Astrocyte (in vitro differentiated cells and primary cell): Measurements from ENCODE around the gene EFNA5. TPM values are rescaled to one million over a fixed set of nuclear protein-coding genes. Genes with fewer than 3 reads are reported as not detected.

Experiments
- DNase-seq: peaks from one replicate; pipeline ENCODE4 v3.0.0-alpha.2; 2010; ENCODE audit warnings: low read depth
- FAIRE-seq: peaks from 2 replicates; lab custom pipeline; 2011; peaks lifted over from hg19 to GRCh38; lab: Jason Lieb, UNC
- H2AFZ ChIP-seq: 2 replicates; pipeline ENCODE4 v1.6.0; 2012; ENCODE audit warnings: low read depth, low read length, inconsistent platforms
- H3K27ac ChIP-seq: 2 replicates; pipeline ENCODE4 v1.5.1; 2011; ENCODE audit warnings: low read depth, low read length, inconsistent platforms
- H3K27me3 ChIP-seq: 2 replicates; pipeline ENCODE4 v1.6.0; 2011; ENCODE audit warnings: low read length, inconsistent platforms; ENCODE audit not compliant: insufficient read depth
- H3K36me3 ChIP-seq: 2 replicates; pipeline ENCODE4 v1.5.1; 2011; ENCODE audit warnings: low read length, inconsistent platforms; ENCODE audit not compliant: insufficient read depth
- H3K4me1 ChIP-seq: 2 replicates; pipeline ENCODE4 v1.5.1; 2011; ENCODE audit warnings: low read length, inconsistent platforms; ENCODE audit not compliant: insufficient read depth
- H3K4me2 ChIP-seq: 2 replicates; pipeline ENCODE4 v1.6.0; 2012; ENCODE audit warnings: low read length, inconsistent platforms
- H3K4me3 ChIP-seq: 2 replicates; pipeline ENCODE4 v1.5.1; 2011; ENCODE audit warnings: low read depth, mild to moderate bottlenecking, low read length, inconsistent platforms; ENCODE audit not compliant: insufficient read depth
- H3K79me2 ChIP-seq: 2 replicates; pipeline ENCODE4 v1.6.0; 2012; ENCODE audit warnings: mild to moderate bottlenecking, low read length, inconsistent platforms; ENCODE audit not compliant: insufficient read depth
- H3K9ac ChIP-seq: 2 replicates; pipeline ENCODE4 v1.6.0; 2012; ENCODE audit warnings: mild to moderate bottlenecking, low read length, inconsistent platforms
- H3K9me3 ChIP-seq: 2 replicates; pipeline ENCODE4 v1.5.1; 2012; ENCODE audit warnings: low read depth, mild to moderate bottlenecking, low read length, inconsistent platforms; ENCODE audit not compliant: insufficient read depth
- H4K20me1 ChIP-seq: 2 replicates; pipeline ENCODE4 v1.6.0; 2012; ENCODE audit warnings: low read length, inconsistent platforms; ENCODE audit not compliant: insufficient read depth
- H3K27ac Mint-ChIP-seq: one replicate; pipeline ENCODE4 v1.8.0; 2021; ENCODE audit warnings: mild to moderate bottlenecking, mixed read lengths; ENCODE audit not compliant: unreplicated experiment
- H3K27me3 Mint-ChIP-seq: one replicate; pipeline ENCODE4 v1.8.0; 2021; ENCODE audit warnings: low read depth, mixed read lengths; ENCODE audit not compliant: unreplicated experiment
- H3K36me3 Mint-ChIP-seq: one replicate; pipeline ENCODE4 v1.8.0; 2021; ENCODE audit warnings: low read depth, mixed read lengths; ENCODE audit not compliant: unreplicated experiment
- H3K4me1 Mint-ChIP-seq: one replicate; pipeline ENCODE4 v1.8.0; 2021; ENCODE audit warnings: low read depth, mixed read lengths; ENCODE audit not compliant: unreplicated experiment
- H3K4me3 Mint-ChIP-seq: one replicate; pipeline ENCODE4 v1.8.0; 2021; ENCODE audit warnings: mild to moderate bottlenecking, moderate library complexity, mixed read lengths; ENCODE audit not compliant: unreplicated experiment
- H3K9me3 Mint-ChIP-seq: one replicate; pipeline ENCODE4 v1.8.0; 2021; ENCODE audit warnings: mild to moderate bottlenecking, mixed read lengths; ENCODE audit not compliant: unreplicated experiment
- CTCF ChIP-seq: IDR thresholded peaks from 2 replicates; pipeline ENCODE4 v1.5.1; 2011; ENCODE audit warnings: low read depth, mild to moderate bottlenecking, inconsistent platforms, low read length, moderate library complexity; ENCODE audit not compliant: insufficient read depth
- EZH2 ChIP-seq: IDR thresholded peaks from 2 replicates; pipeline ENCODE4 v1.6.1; 2012; ENCODE audit warnings: mild to moderate bottlenecking, low read length, inconsistent platforms; ENCODE audit not compliant: insufficient read depth
- total RNA-seq: library from RNA; stranded (reverse); gene quantifications from 2 replicates; pipeline ENCODE4 v1.2.1, GENCODE V29; 2021

EFNA5 gene
- total RNA-seq, 1 donor from 2014 or later: 59.3 TPM

DNA sequence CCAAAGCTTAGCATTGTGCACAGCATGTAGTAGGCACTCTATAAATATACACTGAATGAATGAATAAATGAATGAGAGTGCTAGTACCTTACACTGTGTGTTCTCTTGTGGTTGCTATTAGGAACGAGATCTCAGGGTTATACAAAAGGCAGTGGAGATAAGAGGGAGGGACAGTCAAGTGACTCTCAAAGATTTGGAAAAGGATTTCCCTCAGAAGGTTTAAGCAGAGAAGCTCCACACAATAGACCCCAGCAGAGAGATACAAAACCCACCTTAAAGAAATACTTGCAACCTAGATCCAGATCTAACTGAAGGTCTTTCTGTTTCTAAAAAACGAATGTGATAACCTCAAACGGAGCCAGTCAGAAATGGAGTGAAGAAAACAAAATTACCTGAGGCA is 11.8 kb upstream of the EFNA5 start:
- Histone ChIP-seq H3K9me3 (no peaks in the 10 kb centered on the region), H3K4me1 (no peaks in the 10 kb centered on the region), H3K36me3 (no peaks in the 10 kb centered on the region), H3K4me2 (no peak overlapping the region), H3K27me3 (no peaks in the 10 kb centered on the region), H2AFZ (no peak overlapping the region), H4K20me1 (no peaks in the 10 kb centered on the region), H3K79me2 (no peaks in the 10 kb centered on the region), H3K9ac (no peak overlapping the region), H3K4me3 (no peak overlapping the region), H3K27ac (no peak overlapping the region)
- Mint-ChIP-seq H3K27ac (no peak overlapping the region), H3K36me3 (no peaks in the 10 kb centered on the region), H3K9me3 (no peaks in the 10 kb centered on the region), H3K4me1 (no peaks in the 10 kb centered on the region), H3K27me3 (no peaks in the 10 kb centered on the region), H3K4me3 (no peak overlapping the region)
- DNase-seq (no peak), FAIRE-seq (no peak)
- TF ChIP-seq CTCF (no peak), EZH2 (no peak)

GRCh38 chr5:107680799-107681198 is 10.1 kb upstream of the EFNA5 start:
- H3K9me3 Mint-ChIP-seq: no peaks in the 10 kb centered on the region
- H3K79me2 ChIP-seq: no peaks in the 10 kb centered on the region
- H3K27ac ChIP-seq: no peak overlapping the region
- H2AFZ ChIP-seq: no peak overlapping the region
- no peak overlapping the region for H3K4me3 Mint-ChIP-seq
- no peaks in the 10 kb centered on the region for H3K9me3 ChIP-seq
- H3K27me3 Mint-ChIP-seq: no peaks in the 10 kb centered on the region
- H3K27me3 ChIP-seq: no peaks in the 10 kb centered on the region
- H3K4me2 ChIP-seq: no peak overlapping the region
- H3K36me3 Mint-ChIP-seq: no peaks in the 10 kb centered on the region
- no peak overlapping the region for H3K9ac ChIP-seq
- no peaks in the 10 kb centered on the region for H3K36me3 ChIP-seq
- no peak for FAIRE-seq
- TF ChIP-seq CTCF (no peak), EZH2 (no peak)
- no peaks in the 10 kb centered on the region for H4K20me1 ChIP-seq
- H3K4me1 Mint-ChIP-seq: no peaks in the 10 kb centered on the region
- H3K4me1 ChIP-seq: no peaks in the 10 kb centered on the region
- H3K27ac Mint-ChIP-seq: no peak overlapping the region
- H3K4me3 ChIP-seq: no peak overlapping the region
- no peak for DNase-seq

DNA sequence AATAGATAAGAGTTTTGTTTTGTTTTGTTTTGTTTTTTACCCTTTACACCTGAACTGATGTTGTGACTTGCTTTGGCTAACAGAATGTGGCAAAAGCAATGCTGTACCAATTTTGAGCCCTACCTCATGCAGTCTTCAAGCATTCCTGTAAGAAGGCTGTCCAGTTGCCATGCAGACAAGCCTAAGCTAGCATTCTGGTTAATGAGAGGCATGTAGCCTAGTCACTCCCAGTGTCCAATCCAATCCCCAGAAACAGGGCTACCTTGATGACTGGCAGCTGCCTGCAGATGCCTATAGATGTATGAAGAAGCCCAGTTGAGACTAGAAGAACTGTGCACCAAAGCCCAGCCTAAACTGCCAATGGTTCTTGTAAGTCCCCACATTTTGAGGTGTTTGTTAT is 9.4 kb upstream of the EFNA5 start:
- H3K4me3 Mint-ChIP-seq: no peak overlapping the region
- H3K27ac ChIP-seq: no peak overlapping the region
- H3K4me2 ChIP-seq: no peak overlapping the region
- no peaks in the 10 kb centered on the region for H3K36me3 Mint-ChIP-seq
- H3K4me1 ChIP-seq: no peaks in the 10 kb centered on the region
- no peak overlapping the region for H3K4me3 ChIP-seq
- H3K27me3 ChIP-seq: no peaks in the 10 kb centered on the region
- no peaks in the 10 kb centered on the region for H3K27me3 Mint-ChIP-seq
- no peaks in the 10 kb centered on the region for H3K9me3 ChIP-seq
- FAIRE-seq: no peak
- H3K9me3 Mint-ChIP-seq: no peaks in the 10 kb centered on the region
- H3K4me1 Mint-ChIP-seq: peaks cover 2% of the 10 kb centered on the region
- no peaks in the 10 kb centered on the region for H4K20me1 ChIP-seq
- no peaks in the 10 kb centered on the region for H3K36me3 ChIP-seq
- H3K79me2 ChIP-seq: no peaks in the 10 kb centered on the region
- H3K9ac ChIP-seq: no peak overlapping the region
- DNase-seq: no peak
- no peak for TF ChIP-seq EZH2
- no peak for TF ChIP-seq CTCF
- no peak overlapping the region for H3K27ac Mint-ChIP-seq
- no peak overlapping the region for H2AFZ ChIP-seq
